HCEC 1CT (cell line): Measurements from ENCODE around the gene MAPK8IP3.

ENCODE experiments used
- DNase-seq: peaks from one replicate; pipeline ENCODE4 v3.0.0-alpha.2; 2017

Gene MAPK8IP3

DNA sequence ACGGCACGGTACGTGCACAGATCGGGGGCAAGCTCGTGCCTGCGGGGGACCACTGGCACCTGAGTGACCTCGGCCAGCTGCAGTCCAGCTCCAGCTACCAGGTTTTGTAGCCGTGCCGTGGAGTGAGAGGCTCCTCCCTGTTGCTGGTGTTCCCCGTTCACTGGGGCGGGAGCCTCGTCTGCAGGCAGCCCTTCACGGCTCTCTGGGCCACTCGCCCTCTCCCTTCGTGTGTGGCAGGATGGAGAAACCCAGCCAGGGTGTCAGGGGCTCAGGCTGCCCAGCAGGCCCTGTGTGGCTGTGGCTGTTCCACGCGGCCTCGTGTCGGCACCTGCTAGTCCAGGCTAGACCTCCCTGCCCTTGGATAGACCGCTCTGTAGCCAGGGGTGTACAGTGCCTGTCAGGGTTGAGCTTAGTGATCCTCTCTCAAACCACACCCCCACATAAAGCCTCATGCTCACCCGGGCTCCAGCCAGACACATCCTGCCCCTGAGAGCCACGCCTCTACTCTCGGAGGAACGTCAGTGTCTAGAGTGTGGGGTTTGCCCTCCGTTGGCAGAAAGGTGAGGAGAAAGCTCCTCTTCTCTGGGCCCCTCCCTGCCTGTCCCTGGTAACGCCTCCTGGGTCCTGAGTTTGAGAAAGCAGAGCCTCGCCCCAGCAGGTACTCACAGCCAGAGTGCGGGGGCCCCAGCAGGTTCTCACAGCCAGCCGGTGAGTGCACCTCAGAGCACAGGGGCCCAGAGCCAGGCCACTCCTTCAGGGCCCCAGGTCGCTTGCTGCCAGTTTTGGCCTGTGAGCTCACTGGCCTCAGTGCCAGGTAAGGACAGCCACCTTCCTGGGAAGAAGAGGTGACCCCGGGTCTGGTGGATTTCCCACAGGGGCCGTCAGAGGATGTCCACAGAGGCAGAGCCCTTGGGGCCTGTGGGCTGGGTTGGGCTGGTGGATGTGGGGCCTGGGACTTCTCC lies 37.7 kb downstream of the MAPK8IP3 start:
- DNase-seq: no peak

DNA sequence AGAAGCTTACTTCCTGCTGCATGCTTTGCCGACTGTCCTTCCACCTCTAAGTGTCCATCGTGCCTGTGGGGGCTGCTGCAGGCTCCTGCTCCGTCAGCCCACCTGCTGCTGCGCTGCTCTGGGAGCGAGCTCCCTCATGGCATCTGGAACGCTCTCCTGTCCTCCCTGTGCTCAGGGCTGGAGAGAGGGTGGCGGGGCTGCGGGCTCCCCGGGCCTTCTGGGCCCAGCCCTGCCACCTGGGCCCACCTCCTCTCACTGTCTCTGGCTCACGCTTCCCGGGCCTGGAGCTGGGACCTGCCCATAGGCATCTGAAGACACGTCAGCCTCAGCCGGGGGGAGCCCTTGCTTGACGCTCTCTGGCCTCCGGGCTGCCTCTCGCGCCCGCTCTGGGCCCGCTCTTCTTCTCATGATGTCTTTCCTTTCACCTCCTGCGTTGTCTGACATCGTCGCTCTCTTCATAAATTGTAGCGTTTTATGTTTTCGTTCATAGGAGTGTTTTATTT lies 38.4 kb downstream of the MAPK8IP3 start:
- DNase-seq: no peak

GRCh38 chr16:1745181-1745899 lies 39.3 kb downstream of the MAPK8IP3 start:
- DNase-seq: no peak

GRCh38 chr16:1745900-1746692 lies 40.1 kb downstream of the MAPK8IP3 start:
- DNase-seq: no peak

DNA sequence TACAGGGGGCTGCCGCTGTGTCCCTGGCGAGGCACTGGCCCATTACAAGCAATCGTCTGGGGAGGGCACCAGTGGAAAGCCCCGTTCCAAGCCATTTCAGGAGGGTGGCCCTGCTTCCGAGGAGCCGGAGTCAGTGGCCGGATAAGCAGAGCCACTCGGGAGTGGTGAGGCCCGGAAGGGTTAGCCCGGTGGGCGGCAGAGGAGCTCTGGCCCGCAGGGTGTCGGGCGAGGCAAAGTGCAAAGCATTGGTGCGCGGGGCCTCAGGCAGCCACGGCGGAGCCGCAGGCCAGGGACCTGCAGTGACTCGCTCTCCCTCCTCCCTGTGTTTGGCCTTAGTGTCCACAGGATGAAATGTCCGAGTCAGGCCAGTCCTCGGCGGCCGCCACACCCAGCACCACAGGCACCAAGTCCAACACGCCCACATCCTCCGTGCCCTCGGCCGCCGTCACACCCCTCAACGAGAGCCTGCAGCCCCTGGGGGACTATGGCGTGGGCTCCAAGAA lies 40.7 kb downstream of the MAPK8IP3 start:
- DNase-seq: no peak

DNA sequence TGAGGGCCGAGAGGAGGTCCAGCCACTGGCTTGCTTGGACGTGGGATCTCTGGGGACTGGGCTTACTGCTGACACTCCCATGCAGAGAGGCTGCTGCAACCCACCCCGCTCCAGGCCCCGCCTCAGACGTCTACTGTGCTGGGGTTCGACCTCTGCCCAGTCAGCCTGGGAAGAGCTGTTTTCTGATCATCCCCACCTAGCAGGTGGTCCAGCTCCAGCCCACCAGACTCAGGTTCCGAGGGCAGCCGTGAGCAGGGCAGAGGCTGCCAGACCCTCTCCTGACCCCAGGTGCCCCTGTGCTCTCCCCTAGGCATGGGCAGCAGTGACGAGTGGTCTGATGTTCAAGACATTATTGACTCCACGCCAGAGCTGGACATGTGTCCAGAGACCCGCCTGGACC lies 41.9 kb downstream of the MAPK8IP3 start:
- no peak for DNase-seq

DNA sequence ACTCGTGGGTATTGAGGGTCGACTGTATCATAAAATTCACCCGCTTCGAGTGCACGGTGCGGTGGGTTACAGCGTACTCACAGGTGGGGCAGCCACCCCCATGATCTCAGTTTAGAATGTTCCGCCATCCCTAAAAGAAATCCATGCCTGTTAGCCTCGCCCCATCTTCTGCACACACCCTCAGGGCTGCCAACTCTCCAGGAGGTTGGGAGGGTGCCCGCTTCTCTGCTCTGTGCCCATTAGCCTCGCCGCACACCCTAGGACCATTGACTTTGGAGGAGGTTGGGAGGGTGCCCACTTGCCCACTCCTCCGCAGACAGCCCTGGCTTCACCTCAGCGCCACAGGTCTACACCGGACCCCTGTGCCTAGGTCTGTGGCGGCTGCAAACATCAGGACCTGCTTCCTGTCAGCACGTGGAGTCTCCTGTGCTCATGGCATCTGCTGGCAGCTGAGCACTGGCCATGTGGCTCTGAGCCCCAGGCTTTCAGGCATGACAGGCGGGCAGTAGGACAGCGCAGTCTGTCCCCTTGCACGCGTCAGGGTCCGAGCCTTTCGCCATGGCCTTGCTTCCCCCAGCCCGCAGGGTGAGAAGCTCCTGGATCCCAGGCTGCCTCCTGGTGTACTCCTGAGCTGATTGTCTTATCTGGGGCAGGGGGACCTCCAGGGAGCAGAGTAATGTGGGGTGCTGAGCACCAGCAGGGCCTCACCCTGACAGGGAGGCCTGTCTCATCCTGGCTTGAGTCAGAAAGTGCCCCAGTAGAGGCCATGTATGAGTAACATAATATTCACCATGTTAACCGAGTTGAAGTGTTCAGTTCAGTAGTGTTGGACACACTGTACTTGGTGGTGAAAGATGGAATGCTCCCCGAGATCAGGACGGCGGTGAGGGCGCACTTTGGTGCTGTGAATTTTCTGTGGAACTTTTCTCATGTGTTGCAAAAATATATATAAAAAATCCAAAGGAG lies 43.4 kb downstream of the MAPK8IP3 start:
- DNase-seq: peak; percentile 48

GRCh38 chr16:1751946-1752345 lies 46.0 kb downstream of the MAPK8IP3 start:
- no peak for DNase-seq

GRCh38 chr16:1752853-1753252 lies 46.9 kb downstream of the MAPK8IP3 start:
- DNase-seq: no peak

GRCh38 chr16:1754204-1754603 lies 48.2 kb downstream of the MAPK8IP3 start:
- DNase-seq: no peak

- DNase-seq: no peak
Measured at GRCh38 chr16:1757714-1758461, 51.9 kb downstream of the MAPK8IP3 start.

DNA sequence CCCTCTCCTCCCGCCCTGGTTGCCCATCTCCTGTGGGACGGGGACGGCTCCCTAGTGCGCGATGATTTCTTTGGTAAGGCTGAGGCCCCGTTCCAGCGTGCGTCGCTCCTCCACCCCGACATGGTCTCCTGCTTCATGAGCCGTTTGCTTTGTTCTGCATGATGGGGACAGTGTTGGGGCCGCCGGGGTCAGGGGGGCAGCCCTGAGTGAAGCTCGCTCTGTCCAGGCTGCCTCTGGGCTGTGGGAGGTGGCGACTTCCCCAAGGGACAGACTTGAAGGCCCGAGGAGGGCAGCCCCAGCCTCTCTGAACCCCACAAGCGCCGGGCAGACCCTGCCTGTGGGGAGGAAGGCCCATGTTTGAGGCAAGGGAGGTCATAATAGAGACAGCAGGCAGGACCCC lies 52.9 kb downstream of the MAPK8IP3 start:
- no peak for DNase-seq

DNA sequence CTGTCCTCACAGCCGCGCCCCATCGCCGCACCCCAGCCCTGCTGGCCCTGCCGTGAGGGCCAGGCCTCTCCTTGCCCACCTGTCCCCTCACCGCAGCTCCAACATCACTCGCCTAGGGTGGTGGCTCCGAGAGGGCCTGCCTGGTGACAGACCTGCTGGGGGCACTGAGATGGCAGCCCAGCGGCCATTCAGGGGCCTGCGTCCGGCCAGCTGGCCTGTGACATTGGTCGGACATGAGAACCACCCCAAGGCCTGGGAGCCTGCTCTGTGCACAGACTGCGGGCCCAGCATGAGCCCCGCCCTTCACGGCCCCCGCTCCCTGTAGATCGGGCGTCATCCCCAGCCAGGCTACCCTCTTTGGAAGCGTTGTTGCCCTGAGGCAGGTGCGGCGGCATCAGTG lies 53.5 kb downstream of the MAPK8IP3 start:
- DNase-seq: no peak

DNA sequence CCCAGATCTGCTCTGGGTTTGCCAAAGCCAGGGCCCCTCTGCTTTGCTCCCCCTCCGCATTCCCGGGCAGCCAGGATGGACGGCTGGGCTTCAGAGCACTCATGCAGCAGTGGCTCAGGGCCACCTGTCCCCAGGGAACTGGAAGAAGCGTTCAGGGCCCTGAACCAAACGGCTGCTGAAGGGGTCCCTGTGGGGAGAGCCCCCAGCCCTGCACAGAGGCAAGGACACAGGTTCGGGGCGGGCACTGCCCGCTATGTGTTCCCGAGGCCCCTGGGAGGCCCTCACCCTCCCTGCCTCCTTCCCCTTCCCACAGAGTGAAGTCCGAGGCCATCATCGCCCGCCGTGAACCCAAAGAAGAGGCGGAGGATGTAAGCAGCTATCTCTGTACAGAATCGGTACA lies 54.9 kb downstream of the MAPK8IP3 start:
- no peak for DNase-seq

DNA sequence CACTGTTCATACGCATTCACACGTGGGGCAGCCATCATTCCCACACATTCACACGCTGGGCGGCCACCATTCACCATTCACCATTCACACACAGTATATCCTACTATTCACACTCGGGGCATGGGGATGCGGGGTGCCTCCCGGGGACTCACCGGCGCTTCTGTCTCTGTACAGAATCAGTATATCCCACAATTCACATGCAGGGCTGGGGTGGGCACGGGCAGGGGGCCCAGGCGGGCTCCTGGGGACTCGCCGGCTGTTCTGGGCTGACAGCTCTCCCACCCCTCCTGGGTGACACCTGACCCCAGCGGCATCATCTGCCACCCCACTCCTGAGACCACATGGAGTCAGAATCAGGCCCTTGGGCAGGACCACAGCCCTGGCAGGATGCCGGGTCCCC lies 55.8 kb downstream of the MAPK8IP3 start:
- DNase-seq: no peak

DNA sequence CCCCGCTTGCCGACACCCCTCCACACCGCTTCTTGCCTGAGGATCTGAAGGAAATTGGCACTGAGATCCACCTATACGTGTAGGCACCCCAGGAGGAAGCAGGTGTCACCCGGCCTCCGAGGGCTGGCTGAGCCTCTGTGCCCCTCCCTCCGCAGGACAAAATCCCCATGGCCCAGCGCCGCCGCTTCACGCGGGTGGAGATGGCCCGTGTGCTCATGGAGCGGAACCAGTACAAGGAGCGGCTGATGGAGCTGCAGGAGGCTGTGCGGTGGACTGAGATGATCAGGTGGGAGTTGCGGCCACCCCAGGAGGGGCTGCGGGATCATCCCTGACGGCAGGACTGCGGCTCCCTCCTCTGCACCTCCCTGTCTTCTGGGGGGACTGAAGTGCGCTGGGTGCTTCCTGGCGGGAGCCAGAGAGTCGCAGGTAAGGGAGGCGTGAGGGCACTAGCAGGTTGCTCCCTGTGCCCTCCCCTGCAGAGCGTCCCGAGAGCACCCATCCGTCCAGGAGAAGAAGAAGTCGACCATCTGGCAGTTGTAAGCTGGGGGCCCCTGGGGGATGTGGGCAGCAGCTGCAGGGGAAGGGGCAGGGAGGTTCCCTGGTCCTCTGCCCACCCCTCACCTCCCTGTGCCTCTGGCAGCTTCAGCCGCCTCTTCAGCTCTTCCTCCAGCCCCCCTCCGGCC lies 56.3 kb downstream of the MAPK8IP3 start:
- no peak for DNase-seq

- DNase-seq: no peak
Measured at GRCh38 chr16:1762879-1763520, 57.0 kb downstream of the MAPK8IP3 start.

DNA sequence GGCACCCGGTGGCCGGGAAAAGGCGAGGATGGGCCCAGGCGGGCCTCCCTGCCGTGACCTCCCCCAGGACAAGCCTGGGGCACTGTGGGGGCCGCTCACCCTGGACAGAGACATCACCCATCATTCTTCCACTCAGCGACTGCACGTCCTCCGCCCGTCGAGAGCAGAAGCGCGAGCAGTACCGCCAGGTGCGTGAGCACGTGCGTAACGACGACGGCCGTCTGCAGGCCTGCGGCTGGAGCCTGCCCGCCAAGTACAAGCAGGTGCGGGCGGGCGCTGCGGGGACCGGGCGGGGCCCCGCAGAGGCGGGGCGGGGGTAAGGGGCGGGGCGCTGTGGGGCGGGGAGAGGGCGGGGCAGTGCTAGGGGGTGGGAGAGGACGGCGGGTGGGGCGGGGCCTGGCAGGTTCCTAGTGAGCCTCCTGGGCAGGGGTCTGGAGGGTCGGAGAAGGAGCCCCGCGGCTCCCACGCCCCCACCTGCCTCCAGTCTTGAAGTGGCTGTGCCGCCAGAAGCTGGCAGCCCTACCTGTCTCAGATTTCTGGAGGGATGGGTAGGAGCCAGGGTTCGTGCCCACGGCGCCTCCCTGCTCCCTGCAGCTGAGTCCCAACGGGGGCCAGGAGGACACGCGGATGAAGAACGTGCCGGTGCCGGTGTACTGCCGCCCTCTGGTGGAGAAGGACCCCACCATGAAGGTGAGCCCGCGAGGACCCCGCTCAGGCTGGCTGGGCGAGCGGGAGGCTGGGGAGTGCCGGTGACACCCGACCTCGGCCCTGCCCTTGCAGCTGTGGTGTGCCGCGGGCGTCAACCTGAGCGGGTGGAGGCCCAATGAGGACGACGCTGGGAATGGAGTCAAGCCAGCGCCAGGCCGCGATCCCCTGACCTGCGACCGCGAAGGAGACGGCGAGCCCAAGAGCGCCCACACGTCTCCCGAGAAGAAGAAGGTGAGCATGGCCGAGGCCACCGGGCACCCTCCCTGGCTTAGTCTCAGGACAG lies 57.8 kb downstream of the MAPK8IP3 start:
- DNase-seq: no peak
